ENCODE results near the gene SEMA4D.

GRCh38 chr9:89368978-89369377, 128.9 kb downstream of the SEMA4D start:
- no peak for TF ChIP-seq POLR2A (IDR thresholded peaks at IDR 0.05)
- TF ChIP-seq, protein P1, sequence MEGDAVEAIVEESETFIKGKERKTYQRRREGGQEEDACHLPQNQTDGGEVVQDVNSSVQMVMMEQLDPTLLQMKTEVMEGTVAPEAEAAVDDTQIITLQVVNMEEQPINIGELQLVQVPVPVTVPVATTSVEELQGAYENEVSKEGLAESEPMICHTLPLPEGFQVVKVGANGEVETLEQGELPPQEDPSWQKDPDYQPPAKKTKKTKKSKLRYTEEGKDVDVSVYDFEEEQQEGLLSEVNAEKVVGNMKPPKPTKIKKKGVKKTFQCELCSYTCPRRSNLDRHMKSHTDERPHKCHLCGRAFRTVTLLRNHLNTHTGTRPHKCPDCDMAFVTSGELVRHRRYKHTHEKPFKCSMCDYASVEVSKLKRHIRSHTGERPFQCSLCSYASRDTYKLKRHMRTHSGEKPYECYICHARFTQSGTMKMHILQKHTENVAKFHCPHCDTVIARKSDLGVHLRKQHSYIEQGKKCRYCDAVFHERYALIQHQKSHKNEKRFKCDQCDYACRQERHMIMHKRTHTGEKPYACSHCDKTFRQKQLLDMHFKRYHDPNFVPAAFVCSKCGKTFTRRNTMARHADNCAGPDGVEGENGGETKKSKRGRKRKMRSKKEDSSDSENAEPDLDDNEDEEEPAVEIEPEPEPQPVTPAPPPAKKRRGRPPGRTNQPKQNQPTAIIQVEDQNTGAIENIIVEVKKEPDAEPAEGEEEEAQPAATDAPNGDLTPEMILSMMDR (IDR thresholded peaks at IDR 0.05), result no peak

All from uterus (tissue), 2 donors.